HG03095 (cell line): Measurements from ENCODE around the gene LMAN1.

Source experiments
- ATAC-seq: cut with Tn5 transposase; IDR thresholded peaks from one replicate; pipeline ENCODE4 v1.9.1; 2021; ENCODE audit warnings: moderate library complexity; ENCODE audit not compliant: unreplicated experiment

LMAN1 gene

GRCh38 chr18:59305295-59305694, 53.8 kb downstream of the LMAN1 start:
- ATAC-seq = no peak

DNA sequence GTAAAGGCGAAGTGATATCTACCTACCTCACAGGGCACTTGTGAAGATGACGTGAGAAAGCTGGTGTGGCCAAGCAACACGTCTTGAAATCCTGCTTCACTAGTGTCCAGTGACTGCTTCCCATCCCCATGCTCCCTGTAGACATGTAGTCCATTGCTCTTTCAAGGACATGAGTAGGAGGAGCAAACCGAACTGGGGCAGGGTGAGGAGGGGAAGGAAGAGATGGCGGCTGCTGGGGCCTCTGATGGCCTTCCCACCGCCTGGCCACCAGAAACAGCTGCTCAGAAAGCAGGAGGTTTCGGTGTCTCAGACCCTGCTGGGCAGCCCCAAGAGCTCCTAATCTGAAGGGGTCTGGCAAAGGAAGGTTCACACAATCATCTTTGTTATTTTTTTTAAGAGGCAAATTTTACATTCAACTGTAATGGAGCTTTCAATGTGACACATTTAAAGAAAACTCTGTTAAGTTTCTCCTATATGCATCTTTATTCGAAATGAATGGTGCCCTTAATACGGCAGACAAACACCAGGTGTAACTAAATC, 55.3 kb downstream of the LMAN1 start:
- no peak for ATAC-seq

DNA sequence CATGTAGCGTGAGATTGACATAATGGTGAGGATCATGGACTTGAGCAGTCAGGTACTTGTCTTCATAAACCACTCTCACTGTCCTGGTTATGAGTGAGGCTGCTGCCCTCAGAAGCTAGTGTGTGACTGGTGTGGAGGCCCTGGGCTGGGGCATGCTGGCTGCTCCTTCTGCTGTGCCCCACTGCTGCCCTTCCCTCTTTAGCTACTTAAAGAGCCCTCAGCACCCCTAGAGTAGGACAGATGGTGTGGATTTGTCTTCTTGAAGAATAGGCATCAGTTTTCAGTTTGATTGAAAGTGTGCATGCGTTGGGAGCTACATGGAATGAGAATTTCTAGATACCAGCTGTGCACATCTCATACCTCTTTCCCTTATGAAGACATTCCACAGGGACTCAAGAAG, 56.1 kb downstream of the LMAN1 start:
- no peak for ATAC-seq

GRCh38 chr18:59301929-59302328, 57.1 kb downstream of the LMAN1 start:
- no peak for ATAC-seq

GRCh38 chr18:59300676-59301285, 58.3 kb downstream of the LMAN1 start:
- ATAC-seq = no peak

DNA sequence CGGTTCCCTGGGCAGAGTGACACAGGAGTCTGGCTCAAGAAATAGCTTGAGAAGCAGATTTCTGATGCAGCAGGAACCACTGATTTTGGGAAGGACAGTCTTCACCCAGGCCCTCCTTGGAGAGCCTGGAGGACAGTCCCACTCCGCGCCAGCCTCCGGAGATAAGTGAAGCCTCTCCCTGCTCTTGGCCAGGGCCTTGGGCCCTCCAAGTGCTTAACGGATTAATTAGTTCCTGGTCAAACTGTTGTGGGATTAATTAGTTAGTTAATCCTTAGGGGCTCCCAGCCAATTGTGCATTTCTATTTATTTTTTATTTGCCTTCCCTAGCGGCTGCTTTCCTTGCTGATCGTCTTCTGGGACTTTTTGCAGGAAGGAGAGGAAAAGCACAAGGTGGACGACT, 60.2 kb downstream of the LMAN1 start:
- no peak for ATAC-seq

- no peak for ATAC-seq
Observed at GRCh38 chr18:59293317-59293716, 65.7 kb downstream of the LMAN1 start.

GRCh38 chr18:59286341-59286740, 72.7 kb downstream of the LMAN1 start:
- ATAC-seq = no peak

GRCh38 chr18:59282341-59282740, 76.7 kb downstream of the LMAN1 start:
- no peak for ATAC-seq

DNA sequence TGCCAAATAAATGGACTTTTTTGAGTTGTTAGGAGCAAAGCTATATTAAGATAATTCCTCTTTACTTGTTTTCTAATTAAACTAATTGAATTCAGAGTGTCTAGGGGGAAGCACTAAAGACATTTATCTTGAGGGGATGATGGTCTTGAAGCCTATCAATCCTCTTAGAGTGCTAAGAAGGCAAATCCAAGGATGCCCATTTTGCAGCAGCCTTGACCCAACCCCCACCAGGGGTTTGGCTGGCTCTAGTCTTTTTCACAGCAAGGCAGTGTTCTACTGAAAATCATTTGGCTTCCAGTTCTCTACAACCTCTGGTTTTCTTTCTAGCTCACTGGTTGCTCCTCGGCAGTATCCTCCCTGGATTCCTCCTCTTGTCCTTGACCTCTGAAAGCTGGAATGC, 79.3 kb downstream of the LMAN1 start:
- no peak for ATAC-seq

- no peak for ATAC-seq
Observed at GRCh38 chr18:59279193-59279592, 79.9 kb downstream of the LMAN1 start.

GRCh38 chr18:59278793-59279192, 80.3 kb downstream of the LMAN1 start:
- no peak for ATAC-seq
